Vagina (tissue), 2 donors: Measurements from ENCODE around the gene CLDN11.

Experiments
- CTCF ChIP-seq, 3 experiments: fragments of 450-650 bp in 2 of 3; fragments of 200-600 bp in 1 of 3; sonication (generic) in 1 of 3; IDR thresholded peaks; one replicate each; pipeline ENCODE4 v1.5.1; 2017 to 2019; ENCODE audit warnings: antibody characterized with exemption in 3 of 3, mild to moderate bottlenecking in 2 of 3, moderate library complexity in 2 of 3
- POLR2A ChIP-seq, 2 donors: fragments of 450-650 bp; IDR thresholded peaks; one replicate each; pipeline ENCODE4 v1.6.1; 2017; ENCODE audit warnings: antibody characterized with exemption in 2 of 2, mild to moderate bottlenecking in 2 of 2, moderate library complexity in 2 of 2
- POLR2AphosphoS5 ChIP-seq, 2 donors: sonication (generic); formaldehyde crosslinking; IDR thresholded peaks; one replicate each; pipeline ENCODE4 v1.9.0; 2017; ENCODE audit warnings: antibody characterized with exemption in 2 of 2, mild to moderate bottlenecking in 2 of 2, low read depth in 1 of 2; ENCODE audit not compliant: insufficient read depth in 1 of 2

- TF ChIP-seq CTCF (IDR thresholded peaks at IDR 0.05) = no peak
- TF ChIP-seq POLR2A (IDR thresholded peaks at IDR 0.05) = no peak
- TF ChIP-seq POLR2AphosphoS5 (IDR thresholded peaks at IDR 0.05; ENCODE audit: insufficient read depth in 1 of 2, low read depth in 1 of 2) = no peak
Measured at GRCh38 chr3:170424879-170425278, 6.2 kb downstream of the CLDN11 start.
